Measurements from ENCODE around the gene IDH3B. TPM values are rescaled to one million over a fixed set of nuclear protein-coding genes. Genes with fewer than 3 reads are reported as not detected.
"Not testable (repeated sequence)": the region's sequence is repeated elsewhere in the genome, so short reads cannot be mapped to it uniquely, and the experiment has no call there.

Gene IDH3B
- total RNA-seq, 1 donor from 2014 or later: 103 TPM

DNA sequence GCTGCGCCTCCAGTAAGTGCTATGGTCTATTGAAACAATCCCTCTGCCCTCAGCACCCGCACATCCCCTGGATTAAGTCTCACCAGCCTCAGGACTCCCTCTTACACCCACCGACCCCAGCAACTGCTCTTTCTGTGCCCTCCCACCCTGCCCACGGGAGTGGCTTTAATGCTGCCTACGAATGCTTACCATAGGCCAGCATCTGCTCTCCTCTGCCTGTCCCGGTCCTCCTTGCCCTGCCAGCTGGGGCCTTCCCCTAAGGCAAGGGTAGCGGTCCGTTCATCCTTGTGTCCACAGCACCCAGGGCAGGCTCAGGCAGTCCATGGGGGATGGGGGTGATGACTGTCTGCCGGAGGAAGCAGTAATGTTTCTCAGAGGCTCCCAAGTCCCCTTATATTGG, 32.6 kb upstream of the IDH3B start:
- FAIRE-seq (no peak), DNase-seq (ENCODE audit: low read depth) (no peak)
- H3K36me3 ChIP-seq (ENCODE audit: control insufficient read depth, insufficient read depth, low read length): no peaks in the 10 kb centered on the region
- H3K27me3 ChIP-seq (ENCODE audit: control insufficient read depth, insufficient read depth, low read length): peaks cover 34% of the 10 kb centered on the region
- TF ChIP-seq, protein P1, sequence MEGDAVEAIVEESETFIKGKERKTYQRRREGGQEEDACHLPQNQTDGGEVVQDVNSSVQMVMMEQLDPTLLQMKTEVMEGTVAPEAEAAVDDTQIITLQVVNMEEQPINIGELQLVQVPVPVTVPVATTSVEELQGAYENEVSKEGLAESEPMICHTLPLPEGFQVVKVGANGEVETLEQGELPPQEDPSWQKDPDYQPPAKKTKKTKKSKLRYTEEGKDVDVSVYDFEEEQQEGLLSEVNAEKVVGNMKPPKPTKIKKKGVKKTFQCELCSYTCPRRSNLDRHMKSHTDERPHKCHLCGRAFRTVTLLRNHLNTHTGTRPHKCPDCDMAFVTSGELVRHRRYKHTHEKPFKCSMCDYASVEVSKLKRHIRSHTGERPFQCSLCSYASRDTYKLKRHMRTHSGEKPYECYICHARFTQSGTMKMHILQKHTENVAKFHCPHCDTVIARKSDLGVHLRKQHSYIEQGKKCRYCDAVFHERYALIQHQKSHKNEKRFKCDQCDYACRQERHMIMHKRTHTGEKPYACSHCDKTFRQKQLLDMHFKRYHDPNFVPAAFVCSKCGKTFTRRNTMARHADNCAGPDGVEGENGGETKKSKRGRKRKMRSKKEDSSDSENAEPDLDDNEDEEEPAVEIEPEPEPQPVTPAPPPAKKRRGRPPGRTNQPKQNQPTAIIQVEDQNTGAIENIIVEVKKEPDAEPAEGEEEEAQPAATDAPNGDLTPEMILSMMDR (IDR thresholded peaks at IDR 0.05; ENCODE audit: insufficient read depth, low read length, severe bottlenecking): no peak
- H3K4me3 ChIP-seq (ENCODE audit: low read depth, low read length): no peak overlapping the region

DNA sequence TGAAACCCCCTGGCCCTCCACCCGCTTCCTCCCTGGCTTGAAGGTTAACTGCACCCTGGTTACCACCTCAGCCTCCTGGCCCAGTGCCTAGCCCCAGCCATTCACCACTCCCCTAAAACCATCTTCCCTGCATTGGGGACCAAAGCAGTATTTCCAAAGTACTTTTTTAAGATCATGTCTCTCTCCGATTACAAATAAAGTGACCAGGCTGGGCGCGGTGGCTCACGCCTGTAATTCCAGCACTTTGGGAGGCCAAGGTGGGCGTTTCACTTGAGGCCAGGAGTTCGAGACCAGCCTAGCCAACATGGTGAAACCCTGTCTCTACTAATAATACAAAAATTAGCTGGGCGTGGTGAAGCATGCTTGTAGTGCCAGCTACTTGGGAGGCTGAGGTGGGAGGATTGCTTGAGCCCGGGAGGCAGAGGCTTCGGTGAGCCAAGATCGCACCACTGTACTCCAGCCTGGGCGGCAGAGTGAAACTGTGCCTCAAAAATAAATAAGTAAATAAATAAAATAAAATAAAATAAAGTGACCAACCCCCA, 32.0 kb upstream of the IDH3B start:
- H3K36me3 ChIP-seq (ENCODE audit: control insufficient read depth, insufficient read depth, low read length); DNase-seq (ENCODE audit: low read depth); H3K4me3 ChIP-seq (ENCODE audit: low read depth, low read length); FAIRE-seq: not testable (repeated sequence)
- peaks cover 37% of the 10 kb centered on the region for H3K27me3 ChIP-seq (ENCODE audit: control insufficient read depth, insufficient read depth, low read length)

DNA sequence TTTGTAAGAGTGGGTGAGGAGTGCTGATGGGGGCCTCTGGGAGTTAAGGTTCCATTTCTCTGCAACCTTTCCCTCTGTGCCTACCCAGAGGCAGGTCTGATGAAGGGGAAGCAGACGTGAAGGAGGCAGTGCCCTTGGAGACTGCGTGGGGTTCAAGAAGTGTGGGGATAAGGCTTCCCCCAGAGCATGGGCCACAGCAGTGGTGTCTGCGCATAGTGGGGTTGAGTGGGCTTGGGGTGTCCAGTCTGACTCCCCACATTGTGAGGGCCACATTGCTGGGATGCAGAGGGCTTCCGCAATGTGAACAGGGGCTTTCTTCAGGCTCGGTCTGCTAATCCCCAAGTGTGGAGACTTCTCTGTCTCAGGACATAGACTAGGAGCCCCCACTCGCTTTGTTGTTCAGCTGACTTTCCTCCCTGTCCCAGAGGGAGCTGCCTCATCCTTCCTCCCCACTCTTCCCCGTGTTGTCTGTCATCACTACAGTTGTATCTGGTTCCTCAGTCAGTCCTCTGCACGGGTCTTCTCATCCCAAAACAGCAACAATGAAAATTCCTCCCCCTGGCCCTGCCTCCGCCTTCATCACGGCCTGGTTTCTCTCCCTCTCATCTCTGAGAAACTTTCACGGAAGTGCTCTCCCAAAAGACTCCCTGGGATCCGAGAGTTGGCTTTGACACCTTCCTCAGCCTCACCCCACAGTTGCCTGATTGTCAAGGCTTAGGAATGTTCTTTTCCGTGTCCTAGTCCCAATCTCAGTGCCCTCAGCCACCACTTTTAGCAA, 31.4 kb upstream of the IDH3B start:
- H3K4me3 ChIP-seq (ENCODE audit: low read depth, low read length): no peak overlapping the region
- no peak for FAIRE-seq
- DNase-seq (ENCODE audit: low read depth): no peak
- peaks cover 37% of the 10 kb centered on the region for H3K27me3 ChIP-seq (ENCODE audit: control insufficient read depth, insufficient read depth, low read length)
- H3K36me3 ChIP-seq (ENCODE audit: control insufficient read depth, insufficient read depth, low read length): no peaks in the 10 kb centered on the region
- TF ChIP-seq, protein P1 (IDR thresholded peaks at IDR 0.05; ENCODE audit: insufficient read depth, low read length, severe bottlenecking): no peak

DNA sequence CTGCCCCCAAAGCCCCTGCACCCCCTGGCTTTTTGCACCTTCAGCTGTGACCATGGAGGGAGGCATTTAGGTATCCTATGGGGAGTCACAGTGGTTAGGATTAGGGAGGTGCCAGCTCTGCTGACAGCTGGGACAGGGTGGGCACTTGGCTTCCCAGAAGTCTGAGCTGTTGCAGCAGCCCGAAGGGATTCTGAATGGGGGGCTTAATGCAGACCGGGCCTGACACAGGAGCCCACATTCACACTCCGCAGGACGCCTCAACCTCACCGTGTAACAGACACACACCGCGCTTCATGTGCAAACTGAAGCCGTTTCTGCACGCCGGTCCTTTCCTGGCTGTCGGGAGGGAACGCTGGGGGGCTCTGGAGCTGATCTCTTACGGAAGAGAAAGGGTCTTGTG, 30.5 kb upstream of the IDH3B start:
- TF ChIP-seq, protein P1 (IDR thresholded peaks at IDR 0.05; ENCODE audit: insufficient read depth, low read length, severe bottlenecking): no peak
- H3K4me3 ChIP-seq (ENCODE audit: low read depth, low read length): no peak overlapping the region
- FAIRE-seq: no peak
- H3K27me3 ChIP-seq (ENCODE audit: control insufficient read depth, insufficient read depth, low read length): peaks cover 40% of the 10 kb centered on the region
- no peaks in the 10 kb centered on the region for H3K36me3 ChIP-seq (ENCODE audit: control insufficient read depth, insufficient read depth, low read length)
- DNase-seq (ENCODE audit: low read depth): no peak

DNA sequence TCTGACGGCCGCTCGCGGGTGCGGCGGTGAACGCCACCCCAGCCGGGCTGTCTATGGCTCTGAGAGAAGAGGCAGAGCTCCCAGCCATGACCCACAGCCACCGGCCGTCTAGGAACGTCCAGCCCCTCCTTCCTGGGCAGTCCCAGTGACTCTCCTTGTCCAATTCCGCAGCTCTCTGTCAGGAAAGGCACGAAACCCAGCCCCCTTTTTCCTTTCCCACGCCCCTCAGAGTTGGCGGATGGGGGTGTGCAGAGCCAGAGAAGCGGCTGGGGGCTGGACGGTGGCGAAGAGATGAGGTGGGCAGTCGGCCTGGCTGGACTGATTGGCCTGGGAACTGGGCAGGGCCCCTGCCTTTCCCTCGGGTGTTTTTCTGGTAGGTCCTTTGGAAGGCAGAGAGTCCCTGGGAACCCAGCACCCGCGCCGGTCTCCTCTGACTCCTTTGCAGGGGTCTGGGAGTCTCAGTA, 30.0 kb upstream of the IDH3B start:
- DNase-seq (ENCODE audit: low read depth): no peak
- Histone ChIP-seq H3K27me3 (ENCODE audit: control insufficient read depth, insufficient read depth, low read length) (peaks cover 40% of the 10 kb centered on the region), H3K4me3 (ENCODE audit: low read depth, low read length) (no peak overlapping the region)

More for the DNA sequence above, 30.0 kb upstream of the IDH3B start:
- H3K36me3 ChIP-seq (ENCODE audit: control insufficient read depth, insufficient read depth, low read length): no peaks in the 10 kb centered on the region
- no peak for FAIRE-seq
- TF ChIP-seq, protein P1 (IDR thresholded peaks at IDR 0.05; ENCODE audit: insufficient read depth, low read length, severe bottlenecking): no peak

Data from bronchial epithelial cell (primary cell).